Osteocyte (in vitro differentiated cells): ENCODE measurements around the gene FMR1. TPM values are rescaled to one million over a fixed set of nuclear protein-coding genes. Genes with fewer than 3 reads are reported as not detected.

Experiments used
- DNase-seq: peaks from one replicate; pipeline ENCODE4 v3.0.0; 2021; ENCODE audit warnings: mixed read lengths; ENCODE audit not compliant: unreplicated experiment; ENCODE audit errors: extremely low spot score
- H3K27ac Mint-ChIP-seq: one replicate; pipeline ENCODE4 v1.8.0; 2021; ENCODE audit warnings: mild to moderate bottlenecking, mixed read lengths; ENCODE audit not compliant: unreplicated experiment
- H3K27me3 Mint-ChIP-seq: one replicate; pipeline ENCODE4 v1.8.0; 2021; ENCODE audit warnings: mixed read lengths; ENCODE audit not compliant: unreplicated experiment
- H3K36me3 Mint-ChIP-seq: one replicate; pipeline ENCODE4 v1.8.0; 2021; ENCODE audit warnings: mixed read lengths; ENCODE audit not compliant: unreplicated experiment
- H3K4me1 Mint-ChIP-seq: one replicate; pipeline ENCODE4 v1.8.0; 2021; ENCODE audit warnings: mixed read lengths; ENCODE audit not compliant: unreplicated experiment
- H3K4me3 Mint-ChIP-seq: one replicate; pipeline ENCODE4 v1.8.0; 2021; ENCODE audit warnings: mild to moderate bottlenecking, moderate library complexity, mixed read lengths; ENCODE audit not compliant: unreplicated experiment
- H3K9me3 Mint-ChIP-seq: one replicate; pipeline ENCODE4 v1.8.0; 2021; ENCODE audit warnings: mixed read lengths; ENCODE audit not compliant: unreplicated experiment
- CTCF ChIP-seq: fragments of 200-600 bp; sonication (generic); IDR thresholded peaks from 2 replicates; pipeline ENCODE4 v1.5.0; 2021; ENCODE audit warnings: antibody characterized with exemption, mild to moderate bottlenecking, moderate library complexity
- total RNA-seq: library from RNA; stranded (reverse); gene quantifications from 2 replicates; pipeline ENCODE4 v1.2.1, GENCODE V29; 2021

Gene FMR1
- total RNA-seq, 1 donor from 2014 or later, result 59.8 TPM

- no peak overlapping the region for H3K4me3 Mint-ChIP-seq
- no peaks in the 10 kb centered on the region for H3K27me3 Mint-ChIP-seq
- peaks cover 38% of the 10 kb centered on the region for H3K4me1 Mint-ChIP-seq
- no peak for TF ChIP-seq CTCF
- no peak for DNase-seq
- H3K9me3 Mint-ChIP-seq, result no peaks in the 10 kb centered on the region
- H3K27ac Mint-ChIP-seq, result peak overlapping the region; percentile 19
- no peaks in the 10 kb centered on the region for H3K36me3 Mint-ChIP-seq
Observed at GRCh38 chrX:147902270-147902669, 9.4 kb upstream of the FMR1 start.

- Mint-ChIP-seq H3K27ac (no peak overlapping the region), H3K4me3 (no peak overlapping the region), H3K4me1 (peaks cover 2% of the 10 kb centered on the region), H3K27me3 (no peaks in the 10 kb centered on the region), H3K36me3 (no peaks in the 10 kb centered on the region), H3K9me3 (peaks cover 7% of the 10 kb centered on the region)
- no peak for TF ChIP-seq CTCF
- DNase-seq, result no peak
Observed at GRCh38 chrX:147908106-147908505, 3.6 kb upstream of the FMR1 start.

- Mint-ChIP-seq H3K36me3 (no peaks in the 10 kb centered on the region), H3K27ac (no peak overlapping the region), H3K4me1 (peaks cover 21% of the 10 kb centered on the region), H3K9me3 (peaks cover 7% of the 10 kb centered on the region), H3K27me3 (no peaks in the 10 kb centered on the region), H3K4me3 (peak overlapping the region; percentile 76)
- no peak for TF ChIP-seq CTCF
- DNase-seq, result no peak
Observed at GRCh38 chrX:147910607-147911006, 1.1 kb upstream of the FMR1 start.

GRCh38 chrX:147912093-147912801, 528 bp downstream of the FMR1 start:
- Mint-ChIP-seq H3K27me3 (no peaks in the 10 kb centered on the region), H3K9me3 (peaks cover 7% of the 10 kb centered on the region), H3K36me3 (no peaks in the 10 kb centered on the region), H3K4me3 (peak overlapping the region; percentile 92), H3K4me1 (peaks cover 35% of the 10 kb centered on the region), H3K27ac (peak overlapping the region; percentile 89)
- DNase-seq, result peak; percentile 84
- TF ChIP-seq CTCF, result no peak

- Mint-ChIP-seq H3K9me3 (peaks cover 4% of the 10 kb centered on the region), H3K4me1 (peaks cover 43% of the 10 kb centered on the region), H3K4me3 (peak overlapping the region; percentile 92), H3K27me3 (no peaks in the 10 kb centered on the region), H3K36me3 (no peaks in the 10 kb centered on the region), H3K27ac (no peak overlapping the region)
- DNase-seq, result no peak
- TF ChIP-seq CTCF, result no peak
Observed at GRCh38 chrX:147913570-147913969, 1.9 kb downstream of the FMR1 start.
